Articular chondrocyte of knee joint (primary cell): ENCODE results near the gene SP140. TPM values are rescaled to one million over a fixed set of nuclear protein-coding genes. Genes with fewer than 3 reads are reported as not detected.

Source experiments
- total RNA-seq: library from RNA; depleted of rRNA; stranded (reverse); fragments of >200 nt; gene quantifications from 2 replicates; pipeline ENCODE4 v1.2.3, GENCODE V29; 2012

SP140 gene
- total RNA-seq: 0.26 and 0.43 TPM in 2 replicates

DNA sequence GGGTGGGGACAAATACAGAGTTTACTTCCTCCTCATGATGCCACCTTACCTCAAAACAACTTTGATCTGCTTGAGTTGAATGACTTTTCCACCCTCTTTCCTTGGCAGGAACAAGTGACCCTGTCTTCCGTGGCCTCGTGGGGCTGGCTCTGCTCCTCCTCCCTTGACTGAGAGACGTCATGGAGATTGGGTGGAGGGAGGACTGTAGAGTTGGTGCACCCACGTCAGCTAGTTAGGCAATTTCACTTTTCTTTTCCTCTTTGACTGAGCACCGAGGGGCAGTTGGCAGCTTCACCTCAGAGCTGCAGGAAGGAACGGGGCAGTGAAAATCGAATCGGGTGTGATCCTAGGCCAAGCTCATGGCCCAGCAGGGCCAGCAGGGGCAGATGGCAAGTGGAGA, at the start of gene SP140:
Gene SP140 (plus strand): TSS at position 251 of the 400 bp plus-strand sequence. CDS start 109 bp downstream, at position 360.

DNA sequence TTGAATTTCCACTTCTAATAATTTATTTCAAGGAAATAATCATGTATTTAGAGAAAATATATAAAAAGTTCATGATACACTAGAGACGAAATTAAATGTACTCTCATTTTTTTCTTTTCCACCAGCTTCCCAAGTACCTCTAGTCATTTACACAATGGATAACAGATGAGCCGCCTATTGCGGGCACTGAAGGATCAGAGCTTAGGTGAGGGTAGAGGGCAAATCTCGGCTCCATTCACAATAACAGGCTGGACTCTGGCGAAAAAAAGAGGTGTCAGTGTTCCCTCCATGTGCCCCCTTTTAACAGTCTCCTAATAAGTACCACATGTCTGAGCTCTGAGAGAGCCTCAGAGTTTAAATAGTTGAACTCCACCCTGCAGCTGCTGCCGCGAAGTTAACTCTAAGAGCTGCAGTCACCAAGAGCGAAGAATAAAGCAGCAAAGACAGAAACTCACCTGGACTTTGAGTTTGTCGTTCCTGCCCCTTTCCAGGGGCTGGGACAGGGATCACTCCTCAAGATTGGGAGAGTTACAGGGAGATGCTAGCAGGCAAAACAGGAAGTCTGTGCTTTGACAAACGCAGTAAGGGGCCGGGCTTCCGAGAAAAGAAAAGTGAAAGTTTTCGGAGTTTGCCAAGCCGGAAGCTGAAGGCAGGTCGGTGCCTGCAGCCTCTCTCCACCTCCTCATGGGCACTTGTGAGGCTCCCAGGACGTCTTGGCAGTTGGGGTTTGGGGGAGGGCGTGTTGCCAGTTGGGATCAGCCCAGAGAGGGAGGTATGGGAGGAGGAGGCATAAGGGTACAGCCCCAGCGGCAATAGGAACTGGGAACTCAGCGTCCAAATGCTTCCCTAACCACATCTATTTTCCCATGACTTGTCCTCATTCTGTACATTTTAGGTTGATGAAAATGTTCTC, 5.9 kb upstream of the SP140 start, which contains the start of gene SP110:
Gene SP110 (minus strand): TSS at position 566 of the 913 bp plus-strand sequence. CDS start 3,057 bp downstream, outside the sequence.

DNA sequence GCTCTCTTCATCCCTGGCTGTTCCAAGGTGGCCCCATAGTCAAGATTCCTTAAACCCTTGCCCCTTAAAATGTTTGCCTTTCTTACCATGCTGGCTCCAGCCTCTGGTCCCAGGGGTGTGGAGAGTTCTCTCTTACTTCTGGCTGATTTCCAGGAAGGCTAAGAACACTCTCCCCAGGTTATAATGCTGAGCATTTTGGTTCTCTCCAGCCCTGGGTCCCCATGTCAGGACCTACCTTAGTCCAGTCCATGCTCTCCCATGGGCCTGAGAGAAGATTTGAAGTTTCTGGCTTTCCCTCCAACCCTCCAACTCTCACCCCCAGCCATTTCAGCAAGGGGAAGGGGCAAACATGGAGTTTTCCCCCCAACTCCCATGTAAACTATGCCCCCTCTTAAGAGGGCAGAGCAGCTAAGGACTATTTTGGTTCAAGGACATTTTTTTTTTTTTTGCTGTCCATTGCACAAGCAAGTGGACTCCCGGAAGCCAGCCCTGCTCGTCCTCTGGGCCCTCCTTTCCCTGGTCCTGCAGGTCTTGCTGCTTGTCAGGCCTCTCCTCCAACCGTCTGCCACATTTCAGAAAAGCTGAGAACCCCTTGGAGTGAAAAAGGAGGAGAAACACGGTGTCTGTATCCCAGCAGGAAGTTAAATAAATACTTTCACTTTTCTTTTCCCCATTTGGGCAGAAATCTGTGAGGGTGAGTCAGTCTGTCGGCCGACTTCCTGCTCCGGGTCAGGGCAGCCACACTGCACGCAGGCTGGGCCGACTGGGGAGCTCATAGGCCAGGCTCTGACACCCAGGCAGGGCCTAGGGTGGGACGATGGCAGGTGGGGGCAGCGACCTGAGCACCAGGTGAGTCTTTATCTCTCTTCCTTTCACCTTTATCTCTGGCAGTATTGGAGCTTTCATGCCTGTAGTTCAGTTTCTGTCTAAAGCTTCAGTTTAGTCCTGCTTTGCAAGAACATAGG, 101.2 kb downstream of the SP140 start, which contains the start of gene SP140L:
Gene SP140L (plus strand): TSS at position 741 of the 965 bp plus-strand sequence. CDS start 77 bp downstream, at position 818.

Other genes with a start within 250 kb of the SP140 start
- 1.6 and 2.3 TPM in 2 replicates for gene SLC16A14, start 156.8 kb upstream of the SP140 start, total RNA-seq
- 22.2 and 26.1 TPM in 2 replicates for gene SP110, start 5.8 kb upstream of the SP140 start, total RNA-seq
- 10.1 and 18.9 TPM in 2 replicates for gene SP140L, start 101.5 kb downstream of the SP140 start, total RNA-seq
- 132 and 157 TPM in 2 replicates for gene SP100, start 190.5 kb downstream of the SP140 start, total RNA-seq